Pancreas (tissue), 10 donors: ENCODE results near the gene MRPL22. TPM values are rescaled to one million over a fixed set of nuclear protein-coding genes. Genes with fewer than 3 reads are reported as not detected.
A peak's percentile ranks its signal among the peaks of the same experiment; 100 is the strongest.
"Not testable (repeated sequence)": the region's sequence is repeated elsewhere in the genome, so short reads cannot be mapped to it uniquely, and the experiment has no call there.

ENCODE experiments used
- ATAC-seq, 4 donors: fragments of 200-7000 bp; cut with Tn5 transposase; one replicate each; pipeline versions ENCODE4 v1.8.0 to v1.9.1; 2020; ENCODE audit warnings: mild to moderate bottlenecking in 4 of 4, moderate library complexity in 4 of 4
- DNase-seq, 6 donors: peaks; one replicate each; pipeline ENCODE4 v3.0.0-alpha.2; 2020
- FAIRE-seq: peaks from 2 replicates; lab custom pipeline; 2012; peaks lifted over from hg19 to GRCh38; lab: Jason Lieb, UNC
- H3K27ac ChIP-seq, 4 donors: fragments of 200-600 bp; sonication (generic); 1 replicate in 3 of 4; 2 replicates in 1 of 4; pipeline versions ENCODE4 v1.5.0 to v1.8.0; 2020
- H3K27me3 ChIP-seq, 4 donors: fragments of 200-600 bp; one replicate each; pipeline ENCODE4 v1.8.0; 2021
- H3K36me3 ChIP-seq, 3 donors: fragments of 200-600 bp; sonication (generic) in 1 of 3; one replicate each; pipeline versions ENCODE4 v1.5.0 to v1.8.0; 2020 to 2021
- H3K4me1 ChIP-seq, 3 donors: fragments of 200-600 bp; one replicate each; pipeline ENCODE4 v1.8.0; 2021
- H3K4me3 ChIP-seq, 4 donors: fragments of 200-600 bp; sonication (generic) in 2 of 4; one replicate each; pipeline versions ENCODE4 v1.5.0 to v1.8.0; 2020 to 2021
- H3K9me3 ChIP-seq, 4 donors: fragments of 200-600 bp; one replicate each; pipeline ENCODE4 v1.8.0; 2021
- CTCF ChIP-seq, 4 donors: fragments of 200-600 bp; sonication (generic) in 3 of 4; IDR thresholded peaks; one replicate each; pipeline versions ENCODE4 v1.5.0 to v1.8.0; 2021; ENCODE audit warnings: antibody characterized with exemption in 4 of 4
- WGBS, 2 donors: extraction: QIAGEN DNeasy Blood & Tissue Kit; methylation state at CpG; one replicate each; pipeline ENCODE4 v1.1.7; 2013; 5-methylcytosine and 5-hydroxymethylcytosine counted together
- intact Hi-C, 3 donors: fragments of 100-400 bp; cut with DNase I; formaldehyde crosslinking; loops; one replicate each; pipeline versions ENCODE4 v1.11.1 to v1.14.2; 2022
- polyA plus RNA-seq, 2 donors: library from polyadenylated mRNA; stranded (reverse); fragments of 200-250 nt; gene quantifications; one replicate each; pipeline ENCODE4 v1.2.3, GENCODE V29; 2013
- total RNA-seq, 6 donors: library from RNA; stranded (reverse); fragmentation: NEBNext Ultra II Directional in 4 of 6; extraction: Animal tissue kit (Norgen Biotek cat#: 25700) in 4 of 6; gene quantifications; one replicate each; pipeline versions ENCODE4 v1.2.1 to v1.2.4, GENCODE V29; 2021 to 2023
- donor health status: healthy with polysubstance abuse.
- donor health status: DM: no; HTN: no; CAD: no; lungs with moderate emphysema.
- donor health status: DM: no; HTN: no; CAD: no.
- donor health status: control.
- donor health status: control.
- donor health status: Bipolar disorder and iron deficiency.
- donor health status: DM: yes; HTN: yes; CAD: no.
- donor health status: DM: no; HTN: no; CAD: no.
- donor health status: DM: no; HTN: no; CAD: no.
- donor health status: DM: yes; HTN: yes; CAD: no.

MRPL22 gene
- total and polyA plus RNA-seq, 8 donors: 11.3 to 29.0 (median 23.0) TPM

- WGBS, 2 donors: 86% methylated on average over 2 of the region's 2 CpGs
- TF ChIP-seq CTCF (IDR thresholded peaks at IDR 0.05): peak in 1 of 4 donors; percentile 24
- H3K27me3 ChIP-seq: no peaks in the 10 kb centered on the region
- ATAC-seq: no peak
- no peak for FAIRE-seq
- no peak overlapping the region for H3K4me3 ChIP-seq
- H3K36me3 ChIP-seq: peaks cover 0 to 7% (median 6%) of the 10 kb centered on the region in 3 donors
- H3K4me1 ChIP-seq: no peaks in the 10 kb centered on the region
- DNase-seq: no peak
- intact Hi-C loops: no loop called here
- no peak overlapping the region for H3K27ac ChIP-seq
- no peaks in the 10 kb centered on the region for H3K9me3 ChIP-seq
Observed at GRCh38 chr5:154972476-154973080, 31.7 kb downstream of the MRPL22 start.

GRCh38 chr5:154976082-154976481 lies 35.2 kb downstream of the MRPL22 start:
- DNase-seq, H3K27ac ChIP-seq, ATAC-seq, FAIRE-seq, H3K4me1 ChIP-seq, H3K36me3 ChIP-seq, H3K27me3 ChIP-seq, H3K4me3 ChIP-seq, H3K9me3 ChIP-seq, intact Hi-C loops: not testable (repeated sequence)
- WGBS, 2 donors: 96% methylated on average over 9 of the region's 9 CpGs

- Histone ChIP-seq H3K4me1 (no peaks in the 10 kb centered on the region), H3K27ac (no peak overlapping the region), H3K4me3 (no peak overlapping the region), H3K9me3 (no peaks in the 10 kb centered on the region), H3K36me3 (no peaks in the 10 kb centered on the region), H3K27me3 (no peaks in the 10 kb centered on the region)
- WGBS, 2 donors: 88 to 89% methylated on average over 1 of the region's 1 CpG
- intact Hi-C loops: no loop called here
- no peak for TF ChIP-seq CTCF (IDR thresholded peaks at IDR 0.05)
- ATAC-seq (no peak), DNase-seq (no peak), FAIRE-seq (no peak)
Observed at GRCh38 chr5:154977409-154977808, 36.5 kb downstream of the MRPL22 start.

GRCh38 chr5:154978294-154978693 lies 37.4 kb downstream of the MRPL22 start:
- intact Hi-C loops, DNase-seq, H3K36me3 ChIP-seq, FAIRE-seq, H3K9me3 ChIP-seq, H3K4me1 ChIP-seq, ATAC-seq, H3K4me3 ChIP-seq, H3K27me3 ChIP-seq, H3K27ac ChIP-seq: not testable (repeated sequence)
- 93 to 98% methylated on average over 2 of the region's 2 CpGs for WGBS, 2 donors

- Histone ChIP-seq H3K27ac (no peak overlapping the region), H3K9me3 (no peaks in the 10 kb centered on the region), H3K4me1 (no peaks in the 10 kb centered on the region), H3K4me3 (no peak overlapping the region), H3K27me3 (no peaks in the 10 kb centered on the region), H3K36me3 (no peaks in the 10 kb centered on the region)
- FAIRE-seq (no peak), DNase-seq (no peak), ATAC-seq (no peak)
- no peak for TF ChIP-seq CTCF (IDR thresholded peaks at IDR 0.05)
- WGBS, 2 donors: 51 to 54% methylated on average over 8 of the region's 8 CpGs
- intact Hi-C loops: no loop called here
Observed at GRCh38 chr5:154984946-154985516, 44.2 kb downstream of the MRPL22 start.

GRCh38 chr5:154986151-154986550 lies 45.3 kb downstream of the MRPL22 start:
- 64 to 69% methylated on average over 4 of the region's 4 CpGs for WGBS, 2 donors
- intact Hi-C loops: no loop called here
- no peak for FAIRE-seq
- TF ChIP-seq CTCF (IDR thresholded peaks at IDR 0.05): no peak
- Histone ChIP-seq H3K27ac (no peak overlapping the region), H3K4me3 (no peak overlapping the region), H3K27me3 (no peaks in the 10 kb centered on the region), H3K4me1 (no peaks in the 10 kb centered on the region), H3K9me3 (no peaks in the 10 kb centered on the region), H3K36me3 (no peaks in the 10 kb centered on the region)
- no peak for DNase-seq
- no peak for ATAC-seq
